ENCODE data around the gene ADAMTS15.

DNA sequence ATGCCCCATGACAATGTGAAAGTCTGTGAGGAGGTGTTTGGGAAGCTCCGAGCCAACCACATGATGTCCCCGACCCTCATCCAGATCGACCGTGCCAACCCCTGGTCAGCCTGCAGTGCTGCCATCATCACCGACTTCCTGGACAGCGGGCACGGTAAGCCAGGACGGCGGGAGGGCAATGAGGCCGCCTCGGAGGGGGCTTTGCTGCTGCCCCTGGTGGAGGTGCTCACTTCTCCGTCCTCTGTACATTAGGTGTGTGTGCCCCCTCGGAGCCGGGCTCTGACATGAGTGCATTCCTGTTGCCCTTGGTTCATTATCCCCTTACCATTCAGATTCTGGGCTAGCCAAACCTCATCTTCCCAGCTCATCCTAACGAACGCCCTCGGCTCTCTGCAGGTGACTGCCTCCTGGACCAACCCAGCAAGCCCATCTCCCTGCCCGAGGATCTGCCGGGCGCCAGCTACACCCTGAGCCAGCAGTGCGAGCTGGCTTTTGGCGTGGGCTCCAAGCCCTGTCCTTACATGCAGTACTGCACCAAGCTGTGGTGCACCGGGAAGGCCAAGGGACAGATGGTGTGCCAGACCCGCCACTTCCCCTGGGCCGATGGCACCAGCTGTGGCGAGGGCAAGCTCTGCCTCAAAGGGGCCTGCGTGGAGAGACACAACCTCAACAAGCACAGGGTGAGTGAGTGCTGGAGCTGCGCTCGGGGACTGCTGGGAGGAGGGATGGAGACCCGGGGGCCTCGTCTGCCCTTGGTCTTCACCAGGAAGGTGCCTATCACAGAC, 13.8 kb downstream of the ADAMTS15 start:
- TF ChIP-seq, protein P1, sequence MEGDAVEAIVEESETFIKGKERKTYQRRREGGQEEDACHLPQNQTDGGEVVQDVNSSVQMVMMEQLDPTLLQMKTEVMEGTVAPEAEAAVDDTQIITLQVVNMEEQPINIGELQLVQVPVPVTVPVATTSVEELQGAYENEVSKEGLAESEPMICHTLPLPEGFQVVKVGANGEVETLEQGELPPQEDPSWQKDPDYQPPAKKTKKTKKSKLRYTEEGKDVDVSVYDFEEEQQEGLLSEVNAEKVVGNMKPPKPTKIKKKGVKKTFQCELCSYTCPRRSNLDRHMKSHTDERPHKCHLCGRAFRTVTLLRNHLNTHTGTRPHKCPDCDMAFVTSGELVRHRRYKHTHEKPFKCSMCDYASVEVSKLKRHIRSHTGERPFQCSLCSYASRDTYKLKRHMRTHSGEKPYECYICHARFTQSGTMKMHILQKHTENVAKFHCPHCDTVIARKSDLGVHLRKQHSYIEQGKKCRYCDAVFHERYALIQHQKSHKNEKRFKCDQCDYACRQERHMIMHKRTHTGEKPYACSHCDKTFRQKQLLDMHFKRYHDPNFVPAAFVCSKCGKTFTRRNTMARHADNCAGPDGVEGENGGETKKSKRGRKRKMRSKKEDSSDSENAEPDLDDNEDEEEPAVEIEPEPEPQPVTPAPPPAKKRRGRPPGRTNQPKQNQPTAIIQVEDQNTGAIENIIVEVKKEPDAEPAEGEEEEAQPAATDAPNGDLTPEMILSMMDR (IDR thresholded peaks at IDR 0.05): no peak
- TF ChIP-seq POLR2A (IDR thresholded peaks at IDR 0.05): no peak
